HEK293 (cell line): Measurements from ENCODE around the gene UBE2J2.
A peak's percentile ranks its signal among the peaks of the same experiment; 100 is the strongest.

ENCODE experiments used
- CTCF ChIA-PET: fragments of 350-600 bp; formaldehyde crosslinking; extraction: SDS; loops from one replicate; lab custom pipeline; 2021; ENCODE audit warnings: antibody characterized with exemption; lab: Yijun Ruan, JAX
- POLR2A ChIA-PET: fragments of 300-600 bp; formaldehyde crosslinking; extraction: SDS; loops from one replicate; lab custom pipeline; 2020; ENCODE audit warnings: antibody characterized with exemption, inconsistent platforms; lab: Yijun Ruan, JAX
- H3K27ac ChIP-seq: fragments of 200-500 bp; sonication (Bioruptor generic); 2 replicates; pipeline ENCODE4 v1.5.1; 2014; ENCODE audit warnings: low read depth, low read length, control low read depth, inconsistent platforms; ENCODE audit errors: extremely low read depth
- H3K36me3 ChIP-seq, 2 experiments: fragments of 200-500 bp in 1 of 2; sonication (Bioruptor generic) in 1 of 2; 1 replicate in 1 of 2; 2 replicates in 1 of 2; pipeline ENCODE4 v1.5.1; 2014 to 2017; ENCODE audit warnings: inconsistent platforms in 2 of 2, low read length in 2 of 2; ENCODE audit not compliant: control insufficient read depth in 2 of 2, insufficient read depth in 1 of 2
- H3K4me1 ChIP-seq: fragments of 200-500 bp; sonication (Bioruptor generic); 2 replicates; pipeline ENCODE4 v1.5.1; 2014; ENCODE audit warnings: mild to moderate bottlenecking, low read length, inconsistent platforms; ENCODE audit not compliant: control insufficient read depth, insufficient read depth
- H3K4me3 ChIP-seq: 2 replicates; pipeline ENCODE4 v1.5.1; 2011; ENCODE audit warnings: low read depth, mild to moderate bottlenecking, control low read depth, low read length, moderate library complexity
- H3K9me3 ChIP-seq: fragments of 200-500 bp; sonication (Bioruptor generic); 2 replicates; pipeline ENCODE4 v1.5.1; 2014; ENCODE audit warnings: low read depth, low read length, inconsistent platforms; ENCODE audit not compliant: control insufficient read depth, insufficient read depth
- HIC1 ChIP-seq: fragments of 450-650 bp; formaldehyde crosslinking; IDR thresholded peaks from 2 replicates; pipeline ENCODE4 v1.5.1; 2016; ENCODE audit warnings: missing biosample characterization, missing genetic modification characterization
- KLF8 ChIP-seq: fragments of 450-650 bp; formaldehyde crosslinking; IDR thresholded peaks from 2 replicates; pipeline ENCODE4 v1.5.1; 2016; ENCODE audit warnings: missing biosample characterization, missing genetic modification characterization
- ZBTB20 ChIP-seq: fragments of 450-650 bp; formaldehyde crosslinking; IDR thresholded peaks from 2 replicates; pipeline ENCODE4 v1.5.1; 2016; ENCODE audit warnings: missing biosample characterization, missing genetic modification characterization
- ZBTB44 ChIP-seq: fragments of 450-650 bp; IDR thresholded peaks from 2 replicates; pipeline ENCODE4 v1.5.1; 2018; ENCODE audit warnings: missing biosample characterization, mild to moderate bottlenecking, missing genetic modification characterization
- ZFP69B ChIP-seq: fragments of 450-650 bp; formaldehyde crosslinking; IDR thresholded peaks from 2 replicates; pipeline ENCODE4 v1.5.1; 2016; ENCODE audit warnings: missing biosample characterization, missing genetic modification characterization
- ZNF518A ChIP-seq: fragments of 450-650 bp; formaldehyde crosslinking; conservative IDR thresholded peaks from 2 replicates; pipeline ENCODE4 v1.5.1; 2016; ENCODE audit warnings: low read depth, missing biosample characterization, missing genetic modification characterization
- ZNF530 ChIP-seq: fragments of 450-650 bp; formaldehyde crosslinking; IDR thresholded peaks from 2 replicates; pipeline ENCODE4 v1.5.1; 2016; ENCODE audit warnings: low read depth, missing biosample characterization, missing genetic modification characterization
- ZNF654 ChIP-seq: fragments of 450-650 bp; formaldehyde crosslinking; IDR thresholded peaks from 2 replicates; pipeline ENCODE4 v1.5.1; 2016; ENCODE audit warnings: low read depth, missing biosample characterization, missing genetic modification characterization
- ZNF768 ChIP-seq: fragments of 450-650 bp; formaldehyde crosslinking; IDR thresholded peaks from 2 replicates; pipeline ENCODE4 v1.5.1; 2018; ENCODE audit warnings: missing biosample characterization, mild to moderate bottlenecking, missing genetic modification characterization
- TF ChIP-seq, protein P1 (sequence below): fragments of 450-650 bp; formaldehyde crosslinking; IDR thresholded peaks from 2 replicates; pipeline ENCODE4 v1.5.1; 2016; ENCODE audit warnings: missing biosample characterization, missing genetic modification characterization

Gene UBE2J2

GRCh38 chr1:1216770-1217620, 56.7 kb downstream of the UBE2J2 start (continued):
- no peak for TF ChIP-seq ZNF518A (tag by site-specific recombination)
- no peak for TF ChIP-seq ZNF530
- no peak for TF ChIP-seq ZNF768 (tag by site-specific recombination)

DNA sequence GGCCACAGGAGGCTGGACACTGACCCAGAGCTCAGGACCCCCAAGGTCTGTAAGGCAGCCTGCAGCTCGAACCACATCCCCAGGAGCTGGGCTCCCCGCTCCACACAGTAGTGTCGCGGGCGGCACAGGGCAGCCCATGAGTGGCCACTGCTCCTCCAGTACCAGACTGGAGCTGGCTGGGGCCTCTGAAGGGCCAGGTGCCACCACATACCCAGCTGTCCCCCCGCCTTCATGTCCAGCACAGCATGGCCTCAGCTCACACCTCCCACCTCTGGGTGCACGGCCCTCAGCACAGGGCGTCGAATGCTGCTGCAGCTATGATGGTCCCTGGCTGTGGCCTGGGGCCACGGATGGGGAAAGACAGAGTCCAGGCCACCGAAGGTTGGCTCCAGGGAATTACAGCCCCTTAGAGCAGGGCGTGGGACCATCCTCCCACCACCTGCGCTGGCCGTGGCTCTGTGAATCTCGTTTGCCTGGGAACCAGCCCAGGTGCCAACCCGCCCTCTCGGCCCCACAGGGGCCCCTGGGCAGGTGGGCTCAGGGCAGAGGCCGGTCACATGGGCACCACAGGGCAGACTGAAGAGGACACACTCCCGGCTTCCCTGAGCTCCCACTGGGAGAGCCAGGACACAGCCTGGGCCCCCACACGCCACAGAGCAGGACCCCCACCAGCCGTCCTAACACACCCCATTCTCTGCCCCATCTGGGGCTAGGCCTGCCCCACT, 57.6 kb downstream of the UBE2J2 start:
- Histone ChIP-seq H3K36me3 (peaks cover 0 to 58% of the 10 kb centered on the region in 2 experiments; a peak in 1 of 3 replicates), H3K27ac (no peak overlapping the region), H3K4me1 (no peaks in the 10 kb centered on the region), H3K4me3 (no peak overlapping the region), H3K9me3 (no peaks in the 10 kb centered on the region)
- ChIA-PET CTCF (no interaction called here), POLR2A (interaction anchor here (1.1 to 1.5 kb wide), 2 partner anchors 10 to 17 kb away, joined by 3 to 4 read pairs; no protein-coding TSS in a partner anchor)
- TF ChIP-seq HIC1: peak; percentile 65; the same call in 1 of the 2 replicates
- peak; percentile 21; the same call in 1 of the 2 replicates for TF ChIP-seq ZBTB20 (tag by site-specific recombination)
- TF ChIP-seq ZFP69B (tag by site-specific recombination): no peak

GRCh38 chr1:1215080-1215676, 58.5 kb downstream of the UBE2J2 start:
- POLR2A ChIA-PET: interaction anchor here (1.1 to 1.5 kb wide), 2 partner anchors 11 to 17 kb away, joined by 3 to 4 read pairs; no protein-coding TSS in a partner anchor
- TF ChIP-seq ZBTB44 (tag by site-specific recombination) (no peak), ZNF654 (tag by site-specific recombination) (no peak), KLF8 (0 out of 2 replicates have a peak, but pooled peaks have one; percentile 9)
- TF ChIP-seq, protein P1, sequence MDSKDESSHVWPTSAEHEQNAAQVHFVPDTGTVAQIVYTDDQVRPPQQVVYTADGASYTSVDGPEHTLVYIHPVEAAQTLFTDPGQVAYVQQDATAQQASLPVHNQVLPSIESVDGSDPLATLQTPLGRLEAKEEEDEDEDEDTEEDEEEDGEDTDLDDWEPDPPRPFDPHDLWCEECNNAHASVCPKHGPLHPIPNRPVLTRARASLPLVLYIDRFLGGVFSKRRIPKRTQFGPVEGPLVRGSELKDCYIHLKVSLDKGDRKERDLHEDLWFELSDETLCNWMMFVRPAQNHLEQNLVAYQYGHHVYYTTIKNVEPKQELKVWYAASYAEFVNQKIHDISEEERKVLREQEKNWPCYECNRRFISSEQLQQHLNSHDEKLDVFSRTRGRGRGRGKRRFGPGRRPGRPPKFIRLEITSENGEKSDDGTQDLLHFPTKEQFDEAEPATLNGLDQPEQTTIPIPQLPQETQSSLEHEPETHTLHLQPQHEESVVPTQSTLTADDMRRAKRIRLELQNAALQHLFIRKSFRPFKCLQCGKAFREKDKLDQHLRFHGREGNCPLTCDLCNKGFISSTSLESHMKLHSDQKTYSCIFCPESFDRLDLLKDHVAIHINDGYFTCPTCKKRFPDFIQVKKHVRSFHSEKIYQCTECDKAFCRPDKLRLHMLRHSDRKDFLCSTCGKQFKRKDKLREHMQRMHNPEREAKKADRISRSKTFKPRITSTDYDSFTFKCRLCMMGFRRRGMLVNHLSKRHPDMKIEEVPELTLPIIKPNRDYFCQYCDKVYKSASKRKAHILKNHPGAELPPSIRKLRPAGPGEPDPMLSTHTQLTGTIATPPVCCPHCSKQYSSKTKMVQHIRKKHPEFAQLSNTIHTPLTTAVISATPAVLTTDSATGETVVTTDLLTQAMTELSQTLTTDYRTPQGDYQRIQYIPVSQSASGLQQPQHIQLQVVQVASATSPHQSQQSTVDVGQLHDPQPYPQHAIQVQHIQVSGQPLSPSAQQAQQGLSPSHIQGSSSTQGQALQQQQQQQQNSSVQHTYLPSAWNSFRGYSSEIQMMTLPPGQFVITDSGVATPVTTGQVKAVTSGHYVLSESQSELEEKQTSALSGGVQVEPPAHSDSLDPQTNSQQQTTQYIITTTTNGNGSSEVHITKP (tag by site-specific recombination): peak; percentile 72
- Histone ChIP-seq H3K27ac (no peak overlapping the region), H3K9me3 (no peaks in the 10 kb centered on the region), H3K4me1 (no peaks in the 10 kb centered on the region), H3K36me3 (peaks cover 0 to 49% of the 10 kb centered on the region in 2 experiments; a peak in 1 of 3 replicates), H3K4me3 (no peak overlapping the region)
- CTCF ChIA-PET: interaction anchor here (0.6 kb wide), 1 partner anchor 53 kb away, joined by 3 read pairs; no protein-coding TSS in a partner anchor
